ENCODE data around the gene ALDH1A1. TPM values are rescaled to one million over a fixed set of nuclear protein-coding genes. Genes with fewer than 3 reads are reported as not detected.

The ALDH1A1 gene
- total and polyA plus RNA-seq, 3 donors from 2014 or later = 307 to 474 (median 337) TPM

GRCh38 chr9:72898360-72898759 is 54.5 kb downstream of the ALDH1A1 start:
- Histone ChIP-seq H3K4me1 (peaks cover 3% of the 10 kb centered on the region), H3K9me3 (no peaks in the 10 kb centered on the region), H3K27me3 (no peaks in the 10 kb centered on the region), H3K36me3 (ENCODE audit: low read depth, missing control alignments) (no peaks in the 10 kb centered on the region), H3K27ac (peak overlapping the region; percentile 12 to 37), H3K4me3 (no peak overlapping the region)
- intact Hi-C loops (cut with DNase I; ENCODE audit: low total_unique reads) = no loop called here
- TF ChIP-seq, protein P1, sequence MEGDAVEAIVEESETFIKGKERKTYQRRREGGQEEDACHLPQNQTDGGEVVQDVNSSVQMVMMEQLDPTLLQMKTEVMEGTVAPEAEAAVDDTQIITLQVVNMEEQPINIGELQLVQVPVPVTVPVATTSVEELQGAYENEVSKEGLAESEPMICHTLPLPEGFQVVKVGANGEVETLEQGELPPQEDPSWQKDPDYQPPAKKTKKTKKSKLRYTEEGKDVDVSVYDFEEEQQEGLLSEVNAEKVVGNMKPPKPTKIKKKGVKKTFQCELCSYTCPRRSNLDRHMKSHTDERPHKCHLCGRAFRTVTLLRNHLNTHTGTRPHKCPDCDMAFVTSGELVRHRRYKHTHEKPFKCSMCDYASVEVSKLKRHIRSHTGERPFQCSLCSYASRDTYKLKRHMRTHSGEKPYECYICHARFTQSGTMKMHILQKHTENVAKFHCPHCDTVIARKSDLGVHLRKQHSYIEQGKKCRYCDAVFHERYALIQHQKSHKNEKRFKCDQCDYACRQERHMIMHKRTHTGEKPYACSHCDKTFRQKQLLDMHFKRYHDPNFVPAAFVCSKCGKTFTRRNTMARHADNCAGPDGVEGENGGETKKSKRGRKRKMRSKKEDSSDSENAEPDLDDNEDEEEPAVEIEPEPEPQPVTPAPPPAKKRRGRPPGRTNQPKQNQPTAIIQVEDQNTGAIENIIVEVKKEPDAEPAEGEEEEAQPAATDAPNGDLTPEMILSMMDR (IDR thresholded peaks at IDR 0.05) = no peak
- TF ChIP-seq POLR2A (IDR thresholded peaks at IDR 0.05) = no peak
- 68 to 74% methylated on average over 2 of the region's 2 CpGs for WGBS, 2 donors
- DNase-seq = no peak

DNA sequence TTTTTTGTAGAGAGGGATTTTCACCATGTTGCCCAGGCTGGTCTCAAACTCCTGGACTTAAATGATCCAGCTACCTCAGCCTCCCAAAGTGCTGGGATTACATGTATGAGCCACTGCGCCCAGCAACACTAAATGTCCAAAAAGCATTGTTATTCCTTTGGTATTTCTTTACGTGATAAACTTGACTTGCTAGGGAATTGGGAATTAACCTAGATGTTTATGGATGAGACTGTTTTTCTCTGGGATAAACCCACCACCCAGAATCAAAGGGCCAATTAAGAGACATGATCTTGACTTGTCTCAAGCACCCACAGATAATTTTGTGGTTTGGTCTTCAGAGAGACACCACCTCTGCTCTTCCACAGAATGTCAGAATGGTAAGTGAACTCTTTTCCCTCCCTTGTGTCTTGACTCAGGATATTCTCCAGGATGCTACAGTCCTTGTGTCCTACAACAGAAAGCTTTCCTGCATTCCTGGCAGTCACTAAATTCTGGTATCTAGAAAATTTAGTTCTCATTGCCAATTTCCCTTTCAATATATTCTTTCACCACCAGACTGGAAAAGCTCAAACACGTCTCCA is 55.7 kb downstream of the ALDH1A1 start:
- Histone ChIP-seq H3K9me3 (no peaks in the 10 kb centered on the region), H3K4me3 (no peak overlapping the region), H3K27me3 (no peaks in the 10 kb centered on the region), H3K27ac (no peak overlapping the region), H3K36me3 (ENCODE audit: low read depth, missing control alignments) (no peaks in the 10 kb centered on the region), H3K4me1 (no peaks in the 10 kb centered on the region)
- intact Hi-C loops (cut with DNase I; ENCODE audit: low total_unique reads) = no loop called here
- TF ChIP-seq, protein P1 (IDR thresholded peaks at IDR 0.05) = no peak
- no peak for TF ChIP-seq POLR2A (IDR thresholded peaks at IDR 0.05)
- DNase-seq = no peak
- 70 to 73% methylated on average over 3 of the region's 3 CpGs for WGBS, 2 donors

DNA sequence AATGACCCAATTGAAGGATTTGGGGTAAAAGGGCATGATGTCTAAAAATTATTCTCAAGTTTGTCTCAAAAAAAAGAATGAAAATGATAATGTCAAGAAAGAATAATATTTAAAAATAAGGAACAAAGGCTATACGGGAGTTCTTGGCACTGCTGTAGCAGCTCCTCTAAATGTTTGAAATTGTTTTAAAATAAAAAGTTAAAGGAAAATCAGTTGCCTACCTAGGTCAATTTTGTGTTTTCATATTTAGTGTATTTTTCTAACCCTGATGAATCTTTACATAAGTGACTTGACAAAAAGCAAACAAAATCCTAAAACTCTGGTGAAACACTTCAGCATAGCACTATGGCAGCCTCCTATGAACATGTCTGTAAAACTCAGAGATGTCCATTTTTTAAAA is 56.4 kb downstream of the ALDH1A1 start:
- no peaks in the 10 kb centered on the region for H3K36me3 ChIP-seq (ENCODE audit: low read depth, missing control alignments)
- no peaks in the 10 kb centered on the region for H3K4me1 ChIP-seq
- intact Hi-C loops (cut with DNase I; ENCODE audit: low total_unique reads) = no loop called here
- H3K9me3 ChIP-seq = no peaks in the 10 kb centered on the region
- no peak for DNase-seq
- no peaks in the 10 kb centered on the region for H3K27me3 ChIP-seq
- no peak overlapping the region for H3K27ac ChIP-seq
- TF ChIP-seq, protein P1 (IDR thresholded peaks at IDR 0.05) = no peak
- TF ChIP-seq POLR2A (IDR thresholded peaks at IDR 0.05) = no peak
- H3K4me3 ChIP-seq = no peak overlapping the region
- WGBS, 2 donors = 86 to 88% methylated on average over 1 of the region's 1 CpG

GRCh38 chr9:72895122-72895521 is 57.7 kb downstream of the ALDH1A1 start:
- no peak for TF ChIP-seq POLR2A (IDR thresholded peaks at IDR 0.05)
- TF ChIP-seq, protein P1 (IDR thresholded peaks at IDR 0.05) = no peak
- intact Hi-C loops (cut with DNase I; ENCODE audit: low total_unique reads) = no loop called here
- Histone ChIP-seq H3K36me3 (ENCODE audit: low read depth, missing control alignments) (no peaks in the 10 kb centered on the region), H3K4me3 (no peak overlapping the region), H3K4me1 (no peaks in the 10 kb centered on the region), H3K9me3 (no peaks in the 10 kb centered on the region), H3K27me3 (no peaks in the 10 kb centered on the region), H3K27ac (no peak overlapping the region)
- WGBS, 2 donors = 95 to 97% methylated on average over 2 of the region's 2 CpGs
- no peak for DNase-seq

DNA sequence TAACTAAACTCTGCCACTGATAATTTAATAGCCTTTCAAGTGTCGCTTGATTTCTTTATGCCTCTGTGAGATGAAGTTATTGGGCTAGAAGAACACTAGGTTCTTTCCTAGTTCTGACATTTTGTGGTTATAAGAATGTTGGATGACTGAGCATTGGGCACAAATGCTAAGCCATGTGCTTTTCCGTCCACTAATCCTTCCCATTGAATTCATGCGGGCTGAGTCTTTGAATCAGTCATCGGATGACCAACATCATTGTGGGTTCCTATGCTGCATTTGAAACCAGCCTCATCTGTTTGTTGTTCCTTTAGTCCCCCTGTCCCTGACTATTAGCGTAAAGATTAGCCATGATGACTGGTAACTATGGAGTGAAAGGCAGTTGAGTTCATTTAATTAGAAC is 58.5 kb downstream of the ALDH1A1 start:
- Histone ChIP-seq H3K9me3 (no peaks in the 10 kb centered on the region), H3K4me1 (no peaks in the 10 kb centered on the region), H3K4me3 (no peak overlapping the region), H3K27me3 (no peaks in the 10 kb centered on the region), H3K27ac (no peak overlapping the region), H3K36me3 (ENCODE audit: low read depth, missing control alignments) (no peaks in the 10 kb centered on the region)
- DNase-seq = no peak
- TF ChIP-seq POLR2A (IDR thresholded peaks at IDR 0.05) = no peak
- TF ChIP-seq, protein P1 (IDR thresholded peaks at IDR 0.05) = no peak
- intact Hi-C loops (cut with DNase I; ENCODE audit: low total_unique reads) = no loop called here
- WGBS, 2 donors = 87 to 97% methylated on average over 5 of the region's 5 CpGs
